ENCODE data around the gene TRIM65. TPM values are rescaled to one million over a fixed set of nuclear protein-coding genes. Genes with fewer than 3 reads are reported as not detected.

TRIM65 gene
- total RNA-seq, result 10 to 100 TPM; 27.4 to 35.3 TPM
- polyA plus RNA-seq (2013, experiment 1 of 2), result 21.3 TPM
- 20.3 TPM for polyA plus RNA-seq (2013, experiment 2 of 2)
- long read RNA-seq, experiment 1, partial matches to known transcripts, result 1 of 9 reads
- long read RNA-seq, experiment 1, other reads (novel, unspliced or antisense), result 6 of 9 reads
- long read RNA-seq, experiment 2, transcript TRIM65-201 (6 exons, 3,439 nt), result major isoform, 28 of 61 reads
- long read RNA-seq, experiment 2, partial matches to known transcripts, result 6 of 61 reads
- long read RNA-seq, experiment 2, other reads (novel, unspliced or antisense), result 25 of 61 reads
- long read RNA-seq, experiment 3, partial matches to known transcripts, result 2 of 9 reads
- long read RNA-seq, experiment 3, other reads (novel, unspliced or antisense), result 5 of 9 reads
- long read RNA-seq, experiment 4, partial matches to known transcripts, result 0 of 1 reads
- long read RNA-seq, experiment 4, other reads (novel, unspliced or antisense), result 1 of 1 reads

GRCh38 chr17:75896415-75897159 lies at the start of gene TRIM65:
Gene TRIM65 (minus strand): TSS chr17:75896951. CDS start chr17:75896937, 14 bp downstream.
- peak within 1 kb of the TSS; percentile 88 for H3K4me3 ChIP-seq (ENCODE audit: low read length)
- H3K27me3 ChIP-seq (ENCODE audit: control insufficient read depth, insufficient read depth, low read length, poor library complexity, severe bottlenecking), result no peaks in the 10 kb centered on the region
- peak; percentile 96 for DNase-seq
- 0% methylated on average over 18 to 102 of the region's 102 CpGs for WGBS, 2 experiments (ENCODE audit: insufficient coverage in 1 of 2, insufficient read length in 1 of 2)
- peaks cover 24% of the 10 kb centered on the region for H3K4me1 Mint-ChIP-seq
- H3K27me3 Mint-ChIP-seq (ENCODE audit: insufficient read depth), result no peaks in the 10 kb centered on the region
- H3K9me3 ChIP-seq (ENCODE audit: control insufficient read depth, low read length), result no peaks in the 10 kb centered on the region
- peaks cover 23% of the 10 kb centered on the region for H3K36me3 Mint-ChIP-seq (ENCODE audit: low read depth)
- peaks cover 31% of the 10 kb centered on the region for H3K36me3 ChIP-seq (ENCODE audit: control insufficient read depth, insufficient read depth, low read length)
- no peak for TF ChIP-seq CTCF (conservative IDR thresholded peaks at IDR 0.05)
- H3K9ac ChIP-seq (ENCODE audit: extremely low read depth, low read length, poor library complexity, severe bottlenecking), result peak within 1 kb of the TSS; percentile 64
- peaks cover 12% of the 10 kb centered on the region for H3K4me1 ChIP-seq (ENCODE audit: control insufficient read depth, insufficient read depth, low read length)
- H3K4me3 Mint-ChIP-seq, result peak within 1 kb of the TSS; percentile 72
- peak within 1 kb of the TSS; percentile 91 for H3K27ac Mint-ChIP-seq
- H3K9me3 Mint-ChIP-seq, result no peaks in the 10 kb centered on the region
- peak within 1 kb of the TSS; percentile 68 for H3K27ac ChIP-seq (ENCODE audit: low read depth, low read length)

GRCh38 chr17:75945211-75945610 lies 48.5 kb upstream of the TRIM65 start:
- Histone ChIP-seq H3K36me3 (ENCODE audit: control insufficient read depth, insufficient read depth, low read length) (peaks cover 71% of the 10 kb centered on the region), H3K4me1 (ENCODE audit: control insufficient read depth, insufficient read depth, low read length) (no peaks in the 10 kb centered on the region), H3K4me3 (ENCODE audit: low read length) (no peak overlapping the region), H3K27ac (ENCODE audit: low read depth, low read length) (no peak overlapping the region), H3K9me3 (ENCODE audit: control insufficient read depth, low read length) (no peaks in the 10 kb centered on the region), H3K27me3 (ENCODE audit: control insufficient read depth, insufficient read depth, low read length, poor library complexity, severe bottlenecking) (no peaks in the 10 kb centered on the region), H3K9ac (ENCODE audit: extremely low read depth, low read length, poor library complexity, severe bottlenecking) (no peak overlapping the region)
- no peak for TF ChIP-seq CTCF (conservative IDR thresholded peaks at IDR 0.05)
- peaks cover 50% of the 10 kb centered on the region for H3K36me3 Mint-ChIP-seq (ENCODE audit: low read depth)
- 94 to 100% methylated on average over 1 of the region's 2 CpGs for WGBS, 2 experiments (ENCODE audit: insufficient coverage in 1 of 2, insufficient read length in 1 of 2)
- H3K4me1 Mint-ChIP-seq, result peaks cover 8% of the 10 kb centered on the region
- H3K4me3 Mint-ChIP-seq, result no peak overlapping the region
- H3K9me3 Mint-ChIP-seq, result no peaks in the 10 kb centered on the region
- no peak overlapping the region for H3K27ac Mint-ChIP-seq
- H3K27me3 Mint-ChIP-seq (ENCODE audit: insufficient read depth), result no peaks in the 10 kb centered on the region
- no peak for DNase-seq

GRCh38 chr17:75943491-75943890 lies 46.7 kb upstream of the TRIM65 start:
- peaks cover 8% of the 10 kb centered on the region for H3K4me1 Mint-ChIP-seq
- Histone ChIP-seq H3K36me3 (ENCODE audit: control insufficient read depth, insufficient read depth, low read length) (peaks cover 56% of the 10 kb centered on the region), H3K27me3 (ENCODE audit: control insufficient read depth, insufficient read depth, low read length, poor library complexity, severe bottlenecking) (no peaks in the 10 kb centered on the region), H3K27ac (ENCODE audit: low read depth, low read length) (no peak overlapping the region), H3K4me3 (ENCODE audit: low read length) (no peak overlapping the region), H3K9me3 (ENCODE audit: control insufficient read depth, low read length) (no peaks in the 10 kb centered on the region), H3K4me1 (ENCODE audit: control insufficient read depth, insufficient read depth, low read length) (no peaks in the 10 kb centered on the region), H3K9ac (ENCODE audit: extremely low read depth, low read length, poor library complexity, severe bottlenecking) (no peak overlapping the region)
- WGBS, 2 experiments (ENCODE audit: insufficient coverage in 1 of 2, insufficient read length in 1 of 2), result 93 to 100% methylated on average over 1 of the region's 1 CpG
- H3K9me3 Mint-ChIP-seq, result no peaks in the 10 kb centered on the region
- peaks cover 36% of the 10 kb centered on the region for H3K36me3 Mint-ChIP-seq (ENCODE audit: low read depth)
- H3K27me3 Mint-ChIP-seq (ENCODE audit: insufficient read depth), result no peaks in the 10 kb centered on the region
- H3K27ac Mint-ChIP-seq, result no peak overlapping the region
- no peak for TF ChIP-seq CTCF (conservative IDR thresholded peaks at IDR 0.05)
- no peak for DNase-seq
- H3K4me3 Mint-ChIP-seq, result no peak overlapping the region
